ENCODE data around the gene ATP2C2. TPM values are rescaled to one million over a fixed set of nuclear protein-coding genes. Genes with fewer than 3 reads are reported as not detected.
"Not testable (repeated sequence)": the region's sequence is repeated elsewhere in the genome, so short reads cannot be mapped to it uniquely, and the experiment has no call there.

Gene ATP2C2
- total and polyA plus RNA-seq, 9 of the 15 experiments (the other 6 are each of a cell fraction or from before 2014, with no cell fraction given) = 0.75 TPM; not detected in 8

DNA sequence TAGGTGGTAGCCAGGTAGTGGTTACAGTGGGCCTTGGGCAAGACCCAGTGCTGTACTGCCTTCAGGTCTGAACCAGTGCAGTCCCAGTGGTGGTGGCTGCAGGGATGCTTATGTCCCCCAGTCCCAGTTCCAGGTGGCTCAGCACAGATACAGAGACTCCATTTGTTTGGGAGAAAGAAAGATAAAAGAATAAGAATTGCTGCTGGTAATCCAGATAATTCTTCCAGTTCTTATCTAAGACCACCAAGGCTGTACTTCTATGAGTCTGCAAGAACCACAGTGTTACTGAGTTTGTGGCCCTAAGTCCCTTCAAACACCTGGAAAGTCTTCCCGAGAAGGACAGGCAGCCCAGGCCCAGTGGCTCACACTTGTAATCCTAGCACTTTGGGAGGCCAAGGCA, 33.9 kb upstream of the ATP2C2 start:
- Histone ChIP-seq H3K4me3 (no peak overlapping the region), H3K9me3 (replicated peaks; ENCODE audit: control insufficient read depth, insufficient read depth, low read depth, low read length) (no peaks in the 10 kb centered on the region; the same call in 1 of the 2 replicates), H2AFZ (ENCODE audit: low read depth, low read length) (no peak overlapping the region), H3K9me1 (ENCODE audit: control insufficient read depth, insufficient read depth, low read length) (no peaks in the 10 kb centered on the region), H3K36me3 (ENCODE audit: control insufficient read depth, insufficient read depth, low read length) (no peaks in the 10 kb centered on the region), H3K4me1 (replicated peaks in 1 of 2; ENCODE audit: control insufficient read depth in 2 of 2, insufficient read depth in 2 of 2, low read length in 2 of 2) (peaks cover 0 to 3% of the 10 kb centered on the region in 2 experiments; a peak in 1 of 5 replicates), H3K27me3 (ENCODE audit: control insufficient read depth in 2 of 2, insufficient read depth in 2 of 2, low read length in 2 of 2) (peaks cover 38 to 49% of the 10 kb centered on the region in 2 experiments; a peak in 3 of 5 replicates), H3K79me2 (ENCODE audit: control insufficient read depth, insufficient read depth, low read length) (no peaks in the 10 kb centered on the region), H3K9ac (ENCODE audit: insufficient read depth in 1 of 2, low read depth in 2 of 2, low read length in 2 of 2) (no peak overlapping the region), H3K4me2 (ENCODE audit: insufficient read depth, low read length) (no peak overlapping the region), H3K27ac (ENCODE audit: extremely low read depth, low read depth, low read length) (no peak overlapping the region), H4K20me1 (replicated peaks; ENCODE audit: control insufficient read depth, insufficient read depth, low read length) (no peaks in the 10 kb centered on the region; the same call in 1 of the 2 replicates)
- TF ChIP-seq CBFA2T2 (conservative IDR thresholded peaks at IDR 0.05) (peak; percentile 52), TAL1 (IDR thresholded peaks at IDR 0.05) (peak; percentile 58; the same call in 1 of the 2 replicates), TEAD4 (IDR thresholded peaks at IDR 0.05; ENCODE audit: low read length) (peak; percentile 34; the same call in 1 of the 2 replicates), TEAD4 (CRISPR knock-in tag; IDR thresholded peaks at IDR 0.05; ENCODE audit: borderline replicate concordance) (no peak), CBFA2T3 (IDR thresholded peaks at IDR 0.05) (peak; percentile 59), SRF (CRISPR knock-in tag; IDR thresholded peaks at IDR 0.05) (no peak), ELF4 (CRISPR knock-in tag; IDR thresholded peaks at IDR 0.05) (no peak)
- 0% methylated on average over 1 of the region's 1 CpG for WGBS (ENCODE audit: insufficient coverage, low coverage, missing lambda C conversion rate)
- CTCF ChIA-PET (ENCODE audit: low intra/inter-chr PET ratio) = no interaction called here
- no peak for FAIRE-seq
- no peak for DNase-seq (ENCODE audit: extremely low read depth in 1 of 4, low spot score in 3 of 4)
- no TSS peak for BruUV-seq (replicated peaks)
- in situ Hi-C loops (cut with MboI) = no loop called here
- POLR2A ChIA-PET = no interaction called here
- ATAC-seq = no peak
- intact Hi-C loops (cut with micrococcal nuclease) = no loop called here

DNA sequence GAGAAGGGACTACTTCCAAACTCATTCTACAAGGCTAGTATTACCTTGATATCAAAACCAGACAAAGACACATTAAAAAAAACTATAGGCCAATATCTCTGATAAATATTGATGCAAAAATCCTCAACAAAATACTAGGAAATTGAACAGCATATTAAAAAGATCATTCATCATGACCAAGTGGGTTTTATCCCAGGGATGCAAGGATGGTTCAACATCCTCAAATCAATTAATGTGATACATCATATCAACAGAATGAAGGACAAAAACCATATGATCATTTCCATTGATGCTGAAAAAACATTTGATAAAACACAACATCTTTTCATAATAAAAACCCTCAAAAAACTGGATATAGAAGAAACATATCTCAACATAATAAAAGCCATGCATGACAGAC, 31.1 kb upstream of the ATP2C2 start:
- H3K36me3 ChIP-seq (ENCODE audit: control insufficient read depth, insufficient read depth, low read length); ATAC-seq; H3K4me2 ChIP-seq (ENCODE audit: insufficient read depth, low read length); H3K9ac ChIP-seq (ENCODE audit: insufficient read depth in 1 of 2, low read depth in 2 of 2, low read length in 2 of 2); H3K4me1 ChIP-seq (replicated peaks in 1 of 2; ENCODE audit: control insufficient read depth in 2 of 2, insufficient read depth in 2 of 2, low read length in 2 of 2); H3K4me3 ChIP-seq; H3K27ac ChIP-seq (ENCODE audit: extremely low read depth, low read depth, low read length); CTCF ChIA-PET (ENCODE audit: low intra/inter-chr PET ratio); H4K20me1 ChIP-seq (replicated peaks; ENCODE audit: control insufficient read depth, insufficient read depth, low read length); DNase-seq (ENCODE audit: extremely low read depth in 1 of 4, low spot score in 3 of 4); H3K79me2 ChIP-seq (ENCODE audit: control insufficient read depth, insufficient read depth, low read length); in situ Hi-C loops (cut with MboI); H3K9me1 ChIP-seq (ENCODE audit: control insufficient read depth, insufficient read depth, low read length); H2AFZ ChIP-seq (ENCODE audit: low read depth, low read length); BruUV-seq (replicated peaks); intact Hi-C loops (cut with micrococcal nuclease); H3K9me3 ChIP-seq (replicated peaks; ENCODE audit: control insufficient read depth, insufficient read depth, low read depth, low read length): not testable (repeated sequence)
- TF ChIP-seq ZNF324 (CRISPR knock-in tag; IDR thresholded peaks at IDR 0.05) = peak; percentile 96
- H3K27me3 ChIP-seq (ENCODE audit: control insufficient read depth in 2 of 2, insufficient read depth in 2 of 2, low read length in 2 of 2) = peaks cover 38 to 47% of the 10 kb centered on the region in 2 experiments; a peak in 4 of 5 replicates
- POLR2A ChIA-PET = interaction anchor here (0.5 kb wide), 1 partner anchor 475 kb away, joined by 3 read pairs; no protein-coding TSS in a partner anchor
- peak; percentile 35 for FAIRE-seq

Data from K562 (cell line).